ENCODE results near the gene GNG2. TPM values are rescaled to one million over a fixed set of nuclear protein-coding genes. Genes with fewer than 3 reads are reported as not detected.

GNG2 gene
- total RNA-seq (2014; rRNA removed; shearing (Covaris generic); ENCODE audit: low replicate concordance): 5.4 and 6.9 TPM in 2 replicates

DNA sequence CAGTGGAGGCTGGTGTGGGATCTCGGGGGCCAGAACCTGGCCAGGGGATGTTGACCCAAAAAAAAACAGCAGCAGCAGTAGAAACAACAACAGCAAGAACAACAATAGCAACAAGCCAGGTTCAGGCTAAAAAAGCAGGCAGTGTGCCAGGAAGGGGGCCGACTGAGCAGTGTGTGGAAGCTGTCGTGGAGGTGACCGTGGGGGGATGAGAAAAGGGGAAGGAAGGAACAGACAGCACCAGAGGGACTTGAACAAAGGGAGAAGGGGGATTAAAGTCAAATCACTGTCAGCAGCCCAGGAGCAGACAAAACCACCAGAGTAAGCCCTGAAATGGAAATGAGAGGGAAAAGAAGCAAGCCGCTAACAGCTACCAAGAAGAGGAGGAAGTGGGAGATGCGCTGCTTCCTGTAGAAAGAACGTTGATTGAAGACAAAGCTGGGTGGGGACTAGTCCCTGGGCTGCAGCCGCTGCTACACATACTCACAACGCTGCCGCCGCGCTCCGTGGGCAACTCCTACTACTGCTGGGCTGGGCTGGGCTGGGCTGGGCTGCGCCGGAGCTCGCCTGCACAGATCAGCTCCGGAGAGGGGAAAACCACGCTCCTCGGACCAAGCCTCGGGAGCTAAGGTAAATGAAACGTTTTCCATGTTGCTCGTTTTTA lies at the start of gene GNG2:
TSS of gene GNG2 (plus strand) at position 449 of the 661 bp plus-strand sequence. CDS start 90,067 bp downstream, outside the sequence.
- Histone ChIP-seq H3K4me3 (peak within 1 kb of the TSS; percentile 49), H3K36me3 (no peaks in the 10 kb centered on the region), H3K27me3 (no peaks in the 10 kb centered on the region), H3K9me3 (no peaks in the 10 kb centered on the region)
- peak; percentile 68 for DNase-seq

- no peak for DNase-seq
- H3K9me3 ChIP-seq: no peaks in the 10 kb centered on the region
- no peak overlapping the region for H3K4me3 ChIP-seq
- H3K36me3 ChIP-seq: no peaks in the 10 kb centered on the region
- H3K27me3 ChIP-seq: no peaks in the 10 kb centered on the region
These were observed 48.7 kb upstream of the GNG2 start for GRCh38 chr14:51811706-51812105.

- Histone ChIP-seq H3K27me3 (no peaks in the 10 kb centered on the region), H3K36me3 (no peaks in the 10 kb centered on the region), H3K9me3 (no peaks in the 10 kb centered on the region), H3K4me3 (no peak overlapping the region)
- DNase-seq: no peak
These were observed 44.4 kb upstream of the GNG2 start for GRCh38 chr14:51816031-51816430.

DNA sequence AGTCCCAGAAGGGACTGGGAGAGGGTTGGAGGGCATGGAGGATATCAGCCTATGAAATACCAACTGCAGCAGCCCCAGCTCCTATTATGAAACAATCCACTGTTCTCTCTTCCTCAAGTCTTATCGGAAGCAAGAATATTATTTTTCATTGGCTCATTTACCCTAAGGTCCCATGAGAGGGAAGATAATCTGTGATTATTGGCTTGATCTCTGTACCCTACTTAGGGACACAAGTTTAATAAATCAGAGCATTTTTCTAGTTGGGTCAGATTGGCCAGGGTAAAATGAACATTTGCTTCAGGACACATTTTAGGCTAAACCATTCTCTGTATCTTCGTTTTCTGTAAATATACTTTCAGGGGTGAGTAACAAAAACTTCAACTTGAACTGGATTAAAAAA lies 43.1 kb upstream of the GNG2 start:
- Histone ChIP-seq H3K27me3 (no peaks in the 10 kb centered on the region), H3K4me3 (no peak overlapping the region), H3K9me3 (no peaks in the 10 kb centered on the region), H3K36me3 (no peaks in the 10 kb centered on the region)
- DNase-seq: no peak

DNA sequence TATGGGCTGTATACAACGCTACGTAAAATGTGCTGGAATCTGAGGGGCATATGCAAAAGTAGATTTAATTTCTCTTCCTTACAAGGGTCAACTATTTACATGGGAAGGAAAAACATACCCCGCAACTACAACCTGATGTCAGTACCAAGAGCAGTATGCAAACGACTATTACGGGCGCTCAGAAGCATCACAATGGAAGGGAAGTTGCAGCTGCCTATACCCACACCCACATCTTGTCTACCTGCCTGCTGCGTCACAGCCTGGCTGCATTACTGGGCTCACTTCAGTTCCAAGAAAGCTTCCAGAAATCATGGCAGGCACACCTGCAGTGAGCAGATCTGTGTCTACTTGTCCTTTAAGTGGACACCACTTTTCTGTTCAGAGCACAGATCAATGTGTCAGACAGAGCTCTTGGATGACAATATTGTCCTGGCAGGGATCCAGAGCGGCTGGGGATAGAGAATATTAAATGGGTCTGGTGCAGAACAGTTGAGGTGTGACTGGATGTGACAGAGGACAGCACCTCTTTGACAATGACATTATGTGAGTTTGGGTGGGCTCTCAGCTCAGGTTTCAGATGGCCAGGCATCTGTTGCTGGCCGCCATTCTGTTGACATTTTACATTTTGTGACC lies 41.5 kb upstream of the GNG2 start:
- Histone ChIP-seq H3K9me3 (no peaks in the 10 kb centered on the region), H3K36me3 (no peaks in the 10 kb centered on the region), H3K4me3 (no peak overlapping the region), H3K27me3 (no peaks in the 10 kb centered on the region)
- no peak for DNase-seq

GRCh38 chr14:51821822-51822221 lies 38.6 kb upstream of the GNG2 start:
- Histone ChIP-seq H3K36me3 (no peaks in the 10 kb centered on the region), H3K4me3 (no peak overlapping the region), H3K27me3 (no peaks in the 10 kb centered on the region), H3K9me3 (no peaks in the 10 kb centered on the region)
- DNase-seq: no peak

- Histone ChIP-seq H3K9me3 (no peaks in the 10 kb centered on the region), H3K36me3 (no peaks in the 10 kb centered on the region), H3K4me3 (no peak overlapping the region), H3K27me3 (no peaks in the 10 kb centered on the region)
- DNase-seq: no peak
These were observed 37.9 kb upstream of the GNG2 start for GRCh38 chr14:51822499-51822898.

GRCh38 chr14:51823706-51824105 lies 36.7 kb upstream of the GNG2 start:
- DNase-seq: no peak
- H3K27me3 ChIP-seq: no peaks in the 10 kb centered on the region
- H3K4me3 ChIP-seq: no peak overlapping the region
- H3K9me3 ChIP-seq: no peaks in the 10 kb centered on the region
- H3K36me3 ChIP-seq: no peaks in the 10 kb centered on the region

GRCh38 chr14:51824191-51824590 lies 36.2 kb upstream of the GNG2 start:
- Histone ChIP-seq H3K36me3 (no peaks in the 10 kb centered on the region), H3K27me3 (no peaks in the 10 kb centered on the region), H3K4me3 (no peak overlapping the region), H3K9me3 (no peaks in the 10 kb centered on the region)
- no peak for DNase-seq

DNA sequence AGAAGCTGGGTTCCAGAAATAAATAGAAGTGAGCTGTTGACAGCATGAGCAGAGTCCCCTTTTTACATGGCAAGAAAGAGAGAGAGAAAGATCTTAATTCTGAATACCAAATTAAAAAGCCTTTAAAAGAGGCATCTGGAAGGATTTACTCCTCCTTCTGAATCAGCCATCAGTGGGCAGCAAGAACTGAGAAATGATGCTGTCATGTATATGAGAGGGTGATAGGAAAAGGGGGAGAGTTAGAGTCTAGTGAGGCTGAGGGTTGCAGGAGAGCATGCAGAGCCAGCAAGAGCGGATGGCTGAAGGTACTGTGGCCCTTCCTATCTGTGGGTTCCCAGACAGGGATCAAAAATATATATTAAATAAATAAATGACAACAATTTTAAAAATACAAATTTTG lies 34.5 kb upstream of the GNG2 start:
- Histone ChIP-seq H3K4me3 (no peak overlapping the region), H3K27me3 (no peaks in the 10 kb centered on the region), H3K9me3 (no peaks in the 10 kb centered on the region), H3K36me3 (no peaks in the 10 kb centered on the region)
- no peak for DNase-seq

- DNase-seq: peak; percentile 41
- no peaks in the 10 kb centered on the region for H3K36me3 ChIP-seq
- no peak overlapping the region for H3K4me3 ChIP-seq
- no peaks in the 10 kb centered on the region for H3K27me3 ChIP-seq
- no peaks in the 10 kb centered on the region for H3K9me3 ChIP-seq
These were observed 32.2 kb upstream of the GNG2 start for GRCh38 chr14:51828017-51828797.

GRCh38 chr14:51834240-51834639 lies 26.2 kb upstream of the GNG2 start:
- no peaks in the 10 kb centered on the region for H3K36me3 ChIP-seq
- H3K27me3 ChIP-seq: no peaks in the 10 kb centered on the region
- H3K9me3 ChIP-seq: no peaks in the 10 kb centered on the region
- DNase-seq: no peak
- no peak overlapping the region for H3K4me3 ChIP-seq

DNA sequence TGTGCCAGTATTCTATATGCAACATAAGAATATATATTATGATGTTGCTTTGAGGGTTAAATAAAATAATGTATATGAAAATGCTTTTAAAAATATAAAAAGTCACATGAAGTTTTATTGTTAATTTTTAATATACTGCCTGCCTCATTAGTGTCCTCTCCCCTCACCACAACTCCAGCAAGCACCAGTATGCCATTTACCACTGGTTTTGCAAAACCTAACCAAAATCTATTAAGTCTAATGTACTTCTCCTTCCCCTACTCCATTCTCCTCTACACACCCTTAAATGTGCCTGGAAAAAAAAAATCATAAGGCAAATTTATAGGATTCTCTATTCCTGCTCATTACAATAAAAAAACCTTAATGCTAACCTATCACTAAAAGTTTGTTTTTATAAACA lies 24.0 kb upstream of the GNG2 start:
- no peaks in the 10 kb centered on the region for H3K27me3 ChIP-seq
- no peaks in the 10 kb centered on the region for H3K9me3 ChIP-seq
- DNase-seq: no peak
- H3K4me3 ChIP-seq: no peak overlapping the region
- no peaks in the 10 kb centered on the region for H3K36me3 ChIP-seq

- Histone ChIP-seq H3K27me3 (no peaks in the 10 kb centered on the region), H3K9me3 (no peaks in the 10 kb centered on the region), H3K36me3 (no peaks in the 10 kb centered on the region), H3K4me3 (no peak overlapping the region)
- DNase-seq: no peak
These were observed 16.1 kb upstream of the GNG2 start for GRCh38 chr14:51844081-51844881.

GRCh38 chr14:51845811-51846210 lies 14.6 kb upstream of the GNG2 start:
- Histone ChIP-seq H3K27me3 (no peaks in the 10 kb centered on the region), H3K4me3 (no peak overlapping the region), H3K36me3 (no peaks in the 10 kb centered on the region), H3K9me3 (no peaks in the 10 kb centered on the region)
- no peak for DNase-seq

- no peak for DNase-seq
- Histone ChIP-seq H3K36me3 (no peaks in the 10 kb centered on the region), H3K4me3 (no peak overlapping the region), H3K9me3 (no peaks in the 10 kb centered on the region), H3K27me3 (no peaks in the 10 kb centered on the region)
These were observed 13.6 kb upstream of the GNG2 start for GRCh38 chr14:51846631-51847488.
